NB4 (cell line): ENCODE results near the gene FKBP14.
"Not testable (repeated sequence)": the region's sequence is repeated elsewhere in the genome, so short reads cannot be mapped to it uniquely, and the experiment has no call there.

ENCODE experiments used
- DNase-seq: peaks from one replicate; pipeline ENCODE4 v3.0.0; 2010; ENCODE audit warnings: low read depth
- H3K4me3 ChIP-seq: one replicate; pipeline ENCODE4 v1.5.1; 2011; ENCODE audit warnings: mild to moderate bottlenecking, low read depth, low read length, moderate library complexity
- MYC ChIP-seq: IDR thresholded peaks from 2 replicates; pipeline ENCODE4 v1.6.1; 2011; ENCODE audit warnings: low read depth, low read length
- POLR2A ChIP-seq: IDR thresholded peaks from 2 replicates; pipeline ENCODE4 v1.6.1; 2011; ENCODE audit warnings: mild to moderate bottlenecking; ENCODE audit not compliant: insufficient read length; ENCODE audit errors: extremely low read depth
- TF ChIP-seq, protein P1 (sequence below): IDR thresholded peaks from one replicate; pipeline ENCODE4 v1.5.1; 2012; ENCODE audit warnings: low read depth, low read length
- TF ChIP-seq, protein P2 (sequence below): IDR thresholded peaks from 2 replicates; pipeline ENCODE4 v1.6.1; 2011; ENCODE audit warnings: low read depth, low read length

FKBP14 gene

DNA sequence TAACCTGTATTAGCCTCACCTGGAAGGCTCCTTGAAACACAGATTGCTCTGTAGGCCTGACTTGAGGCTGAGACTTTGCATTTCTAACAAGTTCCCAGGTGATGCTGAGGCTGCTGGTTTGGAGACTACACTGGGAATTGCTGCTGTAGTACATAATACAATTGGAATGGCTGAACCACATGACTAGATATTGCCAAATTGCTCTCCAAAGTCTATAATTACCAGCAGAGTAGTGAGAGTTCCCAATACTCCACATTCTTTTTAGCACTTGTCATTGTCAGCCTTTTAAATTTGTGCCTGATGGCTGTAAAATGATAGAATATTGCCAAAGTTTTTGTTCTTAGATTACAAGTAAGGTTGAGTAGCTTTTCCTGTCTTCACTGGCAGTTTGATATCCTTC, 41.6 kb upstream of the FKBP14 start:
- no peak for DNase-seq
- TF ChIP-seq MYC (no peak), POLR2A (no peak)
- TF ChIP-seq, protein P1, sequence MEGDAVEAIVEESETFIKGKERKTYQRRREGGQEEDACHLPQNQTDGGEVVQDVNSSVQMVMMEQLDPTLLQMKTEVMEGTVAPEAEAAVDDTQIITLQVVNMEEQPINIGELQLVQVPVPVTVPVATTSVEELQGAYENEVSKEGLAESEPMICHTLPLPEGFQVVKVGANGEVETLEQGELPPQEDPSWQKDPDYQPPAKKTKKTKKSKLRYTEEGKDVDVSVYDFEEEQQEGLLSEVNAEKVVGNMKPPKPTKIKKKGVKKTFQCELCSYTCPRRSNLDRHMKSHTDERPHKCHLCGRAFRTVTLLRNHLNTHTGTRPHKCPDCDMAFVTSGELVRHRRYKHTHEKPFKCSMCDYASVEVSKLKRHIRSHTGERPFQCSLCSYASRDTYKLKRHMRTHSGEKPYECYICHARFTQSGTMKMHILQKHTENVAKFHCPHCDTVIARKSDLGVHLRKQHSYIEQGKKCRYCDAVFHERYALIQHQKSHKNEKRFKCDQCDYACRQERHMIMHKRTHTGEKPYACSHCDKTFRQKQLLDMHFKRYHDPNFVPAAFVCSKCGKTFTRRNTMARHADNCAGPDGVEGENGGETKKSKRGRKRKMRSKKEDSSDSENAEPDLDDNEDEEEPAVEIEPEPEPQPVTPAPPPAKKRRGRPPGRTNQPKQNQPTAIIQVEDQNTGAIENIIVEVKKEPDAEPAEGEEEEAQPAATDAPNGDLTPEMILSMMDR: no peak
- TF ChIP-seq, protein P2, sequence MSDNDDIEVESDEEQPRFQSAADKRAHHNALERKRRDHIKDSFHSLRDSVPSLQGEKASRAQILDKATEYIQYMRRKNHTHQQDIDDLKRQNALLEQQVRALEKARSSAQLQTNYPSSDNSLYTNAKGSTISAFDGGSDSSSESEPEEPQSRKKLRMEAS: no peak

DNA sequence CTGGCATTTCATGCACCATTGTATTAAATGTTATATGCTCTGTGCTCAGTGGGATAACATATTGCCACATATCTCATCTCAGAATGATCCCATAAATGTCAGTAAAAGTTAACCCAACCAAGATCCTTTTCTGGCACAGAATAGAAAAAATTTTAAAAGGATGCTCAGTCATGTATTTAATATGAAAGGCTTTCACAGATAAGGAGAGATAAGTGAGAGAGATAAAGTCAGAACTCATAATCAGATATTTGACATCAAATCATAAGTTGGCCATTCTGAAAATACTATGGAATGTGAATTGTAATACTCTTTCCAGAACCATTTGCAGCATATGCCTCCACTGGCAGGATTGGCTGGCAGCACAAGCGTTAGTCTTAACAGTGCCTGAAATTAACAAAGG, 40.2 kb upstream of the FKBP14 start:
- TF ChIP-seq POLR2A (no peak), MYC (no peak)
- TF ChIP-seq, protein P1: no peak
- TF ChIP-seq, protein P2: no peak
- DNase-seq: no peak
- no peak overlapping the region for H3K4me3 ChIP-seq

More for the DNA sequence above, 41.6 kb upstream of the FKBP14 start:
- H3K4me3 ChIP-seq: no peak overlapping the region

DNA sequence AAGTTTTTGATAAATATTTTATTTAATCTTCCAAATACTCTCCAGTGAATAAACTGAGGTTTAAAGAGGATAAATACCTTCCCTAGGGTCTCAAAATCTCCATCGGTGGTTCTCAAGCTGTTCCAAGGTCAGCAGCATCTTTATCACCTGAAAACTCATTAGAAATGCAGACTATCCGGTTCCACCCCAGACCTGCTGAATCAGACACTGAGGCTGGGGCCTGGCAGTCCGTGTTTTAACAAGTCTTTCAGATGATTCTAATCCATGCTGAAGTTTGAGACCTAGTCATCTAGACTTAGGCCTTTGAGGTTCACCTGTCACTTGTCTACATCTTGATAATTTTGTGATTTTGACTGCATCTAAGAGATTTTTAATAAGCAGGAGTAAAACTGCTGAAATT, 39.2 kb upstream of the FKBP14 start:
- DNase-seq: no peak
- TF ChIP-seq, protein P1: no peak
- TF ChIP-seq POLR2A (no peak), MYC (no peak)
- TF ChIP-seq, protein P2: no peak
- no peak overlapping the region for H3K4me3 ChIP-seq

DNA sequence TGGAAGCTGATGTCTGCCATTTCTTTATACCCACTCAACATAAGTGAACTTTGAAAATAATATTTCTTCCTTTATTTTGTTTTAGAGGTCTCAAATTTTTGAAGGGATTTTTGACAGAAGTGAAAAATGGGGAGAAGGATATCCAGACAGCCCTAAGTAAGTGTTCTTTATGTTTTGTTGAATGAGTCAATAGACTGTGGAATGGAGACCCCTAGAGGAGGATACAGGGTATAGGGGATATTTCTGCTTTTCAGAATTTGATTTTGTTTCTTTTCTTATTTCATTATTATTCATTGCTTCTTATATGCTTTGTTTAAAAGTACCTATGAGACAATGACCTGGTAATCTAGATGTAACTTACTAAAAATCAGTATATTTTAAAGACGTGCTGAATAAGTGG, 36.1 kb upstream of the FKBP14 start:
- DNase-seq: peak; percentile 67
- H3K4me3 ChIP-seq: no peak overlapping the region
- TF ChIP-seq POLR2A: no peak
- TF ChIP-seq, protein P1: peak; percentile 66

DNA sequence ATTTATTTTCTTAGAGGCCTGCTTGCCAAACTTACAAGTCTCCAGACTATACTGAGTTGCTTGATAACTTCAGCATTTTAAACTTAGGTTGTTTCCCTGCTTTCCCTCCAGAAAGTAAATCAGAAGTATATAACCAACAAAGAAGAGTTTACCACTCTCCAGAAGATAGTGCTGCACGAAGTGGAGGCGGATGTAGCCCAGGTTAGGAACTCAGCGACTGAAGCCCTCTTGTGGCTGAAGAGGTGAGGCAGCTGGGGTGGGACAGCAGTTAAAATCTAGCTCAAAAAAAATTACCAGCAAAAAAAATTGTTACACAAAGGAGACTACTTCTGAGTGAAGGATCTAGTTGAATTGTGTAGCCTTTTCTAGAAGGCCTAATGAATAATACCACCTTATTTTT, 35.3 kb upstream of the FKBP14 start:
- DNase-seq: peak; percentile 31
- H3K4me3 ChIP-seq: not testable (repeated sequence)

DNA sequence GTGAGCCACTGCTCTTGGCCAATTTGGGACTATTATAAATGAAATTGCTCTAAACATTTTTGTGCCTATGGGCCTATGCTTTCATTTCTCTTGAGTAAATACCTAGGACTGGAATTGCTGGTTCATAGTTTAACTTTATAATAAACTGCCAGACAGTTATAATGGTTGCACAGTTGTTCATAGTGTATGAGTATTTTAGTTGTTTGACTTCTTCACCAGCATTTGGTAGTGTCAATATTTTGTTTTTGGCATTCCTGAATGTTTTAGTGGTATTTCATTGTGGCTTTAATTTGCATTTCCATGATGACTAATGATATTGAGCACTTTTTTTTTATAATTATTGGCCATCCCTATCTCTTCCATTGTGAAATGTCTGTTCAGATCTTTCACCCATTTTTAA, 31.2 kb upstream of the FKBP14 start:
- DNase-seq: no peak
- H3K4me3 ChIP-seq: no peak overlapping the region
- TF ChIP-seq POLR2A: no peak
- TF ChIP-seq, protein P2: no peak
- no peak for TF ChIP-seq MYC
- TF ChIP-seq, protein P1: no peak
